ENCODE data around the gene GNG8. TPM values are rescaled to one million over a fixed set of nuclear protein-coding genes. Genes with fewer than 3 reads are reported as not detected.
A peak's percentile ranks its signal among the peaks of the same experiment; 100 is the strongest.

The GNG8 gene
- total and polyA plus RNA-seq, 9 of the 15 experiments (the other 6 are each of a cell fraction or from before 2014, with no cell fraction given) = 1.3 TPM; not detected in 8

- TF ChIP-seq BRF2 (IDR thresholded peaks at IDR 0.05; ENCODE audit: borderline replicate concordance, insufficient read depth, insufficient read length) = no peak
- peak; percentile 50 for TF ChIP-seq U2AF1 (optimal IDR thresholded peaks at IDR 0.05; ENCODE audit: low read depth, low read length)
- no peak for TF ChIP-seq ZNF740 (CRISPR knock-in tag; IDR thresholded peaks at IDR 0.05)
- TF ChIP-seq ZNF740 (tag; IDR thresholded peaks at IDR 0.05) = no peak
- peak in 1 of 2 experiments; percentile 41; a peak in 1 of 4 replicates for TF ChIP-seq HDAC1 (IDR thresholded peaks at IDR 0.05)
- no peak for TF ChIP-seq NONO (IDR thresholded peaks at IDR 0.05; ENCODE audit: low read depth in 2 of 2, low read length in 1 of 2)
- no peak for TF ChIP-seq E2F3 (CRISPR knock-in tag; IDR thresholded peaks at IDR 0.05)
- TF ChIP-seq HDGF (IDR thresholded peaks at IDR 0.05) = no peak
- TF ChIP-seq FOXO4 (CRISPR knock-in tag; IDR thresholded peaks at IDR 0.05) = no peak
- TF ChIP-seq TAF15 (IDR thresholded peaks at IDR 0.05; ENCODE audit: low read depth, low read length) = no peak
- TF ChIP-seq RUNX1 (IDR thresholded peaks at IDR 0.05; ENCODE audit: low read depth) = no peak
- TF ChIP-seq ZNF644 (tag; IDR thresholded peaks at IDR 0.05; ENCODE audit: low read depth) = no peak
- no peak for TF ChIP-seq ZNF253 (CRISPR knock-in tag; conservative IDR thresholded peaks at IDR 0.05)
- 0 out of 2 replicates have a peak, but pooled peaks have one; percentile 21 for TF ChIP-seq NR4A1 (CRISPR knock-in tag; IDR thresholded peaks at IDR 0.05)
- TF ChIP-seq NR4A1 (tag; IDR thresholded peaks at IDR 0.05) = no peak
- TF ChIP-seq CTBP1 (IDR thresholded peaks at IDR 0.05; ENCODE audit: borderline replicate concordance) = 0 out of 2 replicates have a peak, but pooled peaks have one; percentile 0
- no peak for TF ChIP-seq POLR2AphosphoS5 (IDR thresholded peaks at IDR 0.05; ENCODE audit: control insufficient read depth, insufficient read depth, low read depth, low read length)
- 0 out of 2 replicates have a peak, but pooled peaks have one; percentile 21 for TF ChIP-seq PHF8 (IDR thresholded peaks at IDR 0.05; ENCODE audit: borderline replicate concordance, low read length)
- TF ChIP-seq ERF (CRISPR knock-in tag; IDR thresholded peaks at IDR 0.05) = no peak
- TF ChIP-seq HNRNPH1 (optimal IDR thresholded peaks at IDR 0.05; ENCODE audit: low read depth, low read length) = no peak
- no peak for TF ChIP-seq SMAD2 (IDR thresholded peaks at IDR 0.05; ENCODE audit: low read depth, low read length)
- TF ChIP-seq RBM34 (IDR thresholded peaks at IDR 0.05; ENCODE audit: borderline replicate concordance, insufficient read depth, low read length) = 0 out of 2 replicates have a peak, but pooled peaks have one; percentile 1
- no peak for TF ChIP-seq SNIP1 (IDR thresholded peaks at IDR 0.05; ENCODE audit: low read depth)
- TF ChIP-seq KDM1A (IDR thresholded peaks at IDR 0.05) = no peak
- no peak for TF ChIP-seq SMARCA5 (IDR thresholded peaks at IDR 0.05)
- TF ChIP-seq SRSF1 (IDR thresholded peaks at IDR 0.05; ENCODE audit: low read depth, low read length) = no peak
- TF ChIP-seq CBX8 (IDR thresholded peaks at IDR 0.05; ENCODE audit: borderline replicate concordance, extremely low read depth, low read depth, low read length, poor library complexity, severe bottlenecking) = no peak
- peak; percentile 36; the same call in 1 of the 2 replicates for TF ChIP-seq ZFX (CRISPR knock-in tag; IDR thresholded peaks at IDR 0.05)
These were observed 24.6 kb upstream of the GNG8 start (continued) for GRCh38 chr19:46660551-46661019.

Data from K562 (cell line).